Fibroblast of villous mesenchyme (primary cell): Measurements from ENCODE around the gene CDC42SE1. TPM values are rescaled to one million over a fixed set of nuclear protein-coding genes. Genes with fewer than 3 reads are reported as not detected.

Experiments used
- DNase-seq: peaks from one replicate; pipeline ENCODE4 v3.0.0-alpha.2; 2010; ENCODE audit warnings: low read depth
- H3K4me3 ChIP-seq: 2 replicates; pipeline ENCODE4 v1.5.1; 2011; ENCODE audit warnings: low read depth, mild to moderate bottlenecking, low read length
- total RNA-seq: library from RNA; depleted of rRNA; stranded (reverse); fragments of >200 nt; gene quantifications from 2 replicates; pipeline ENCODE4 v1.2.3, GENCODE V29; 2012
- TF ChIP-seq, protein P1 (sequence below): IDR thresholded peaks from 2 replicates; pipeline ENCODE4 v1.5.1; 2012; ENCODE audit warnings: low read depth, mild to moderate bottlenecking, low read length; ENCODE audit not compliant: insufficient read depth

CDC42SE1 gene
- total RNA-seq, 1 donor = 68.2 TPM

DNA sequence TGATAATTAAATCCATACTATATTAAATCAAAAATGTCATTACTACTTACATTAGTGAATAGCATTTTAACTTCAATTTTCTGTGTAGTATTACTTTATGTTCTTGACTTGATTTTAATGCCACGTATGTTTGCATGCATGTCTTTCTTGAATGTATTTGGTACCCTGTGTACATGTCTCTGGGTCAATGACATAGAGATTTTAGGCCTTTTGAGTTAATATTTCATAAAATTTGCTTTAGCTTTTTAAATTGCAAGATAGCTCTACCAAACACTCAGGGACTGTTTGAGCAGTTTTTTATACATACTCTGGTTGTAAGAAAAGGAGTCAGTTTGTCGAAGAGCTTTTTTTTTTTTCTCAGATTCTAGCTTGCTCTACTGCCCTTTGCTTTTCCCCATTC lies 2.3 kb upstream of the CDC42SE1 start:
- H3K4me3 ChIP-seq = peak overlapping the region; percentile 15
- TF ChIP-seq, protein P1, sequence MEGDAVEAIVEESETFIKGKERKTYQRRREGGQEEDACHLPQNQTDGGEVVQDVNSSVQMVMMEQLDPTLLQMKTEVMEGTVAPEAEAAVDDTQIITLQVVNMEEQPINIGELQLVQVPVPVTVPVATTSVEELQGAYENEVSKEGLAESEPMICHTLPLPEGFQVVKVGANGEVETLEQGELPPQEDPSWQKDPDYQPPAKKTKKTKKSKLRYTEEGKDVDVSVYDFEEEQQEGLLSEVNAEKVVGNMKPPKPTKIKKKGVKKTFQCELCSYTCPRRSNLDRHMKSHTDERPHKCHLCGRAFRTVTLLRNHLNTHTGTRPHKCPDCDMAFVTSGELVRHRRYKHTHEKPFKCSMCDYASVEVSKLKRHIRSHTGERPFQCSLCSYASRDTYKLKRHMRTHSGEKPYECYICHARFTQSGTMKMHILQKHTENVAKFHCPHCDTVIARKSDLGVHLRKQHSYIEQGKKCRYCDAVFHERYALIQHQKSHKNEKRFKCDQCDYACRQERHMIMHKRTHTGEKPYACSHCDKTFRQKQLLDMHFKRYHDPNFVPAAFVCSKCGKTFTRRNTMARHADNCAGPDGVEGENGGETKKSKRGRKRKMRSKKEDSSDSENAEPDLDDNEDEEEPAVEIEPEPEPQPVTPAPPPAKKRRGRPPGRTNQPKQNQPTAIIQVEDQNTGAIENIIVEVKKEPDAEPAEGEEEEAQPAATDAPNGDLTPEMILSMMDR = no peak

DNA sequence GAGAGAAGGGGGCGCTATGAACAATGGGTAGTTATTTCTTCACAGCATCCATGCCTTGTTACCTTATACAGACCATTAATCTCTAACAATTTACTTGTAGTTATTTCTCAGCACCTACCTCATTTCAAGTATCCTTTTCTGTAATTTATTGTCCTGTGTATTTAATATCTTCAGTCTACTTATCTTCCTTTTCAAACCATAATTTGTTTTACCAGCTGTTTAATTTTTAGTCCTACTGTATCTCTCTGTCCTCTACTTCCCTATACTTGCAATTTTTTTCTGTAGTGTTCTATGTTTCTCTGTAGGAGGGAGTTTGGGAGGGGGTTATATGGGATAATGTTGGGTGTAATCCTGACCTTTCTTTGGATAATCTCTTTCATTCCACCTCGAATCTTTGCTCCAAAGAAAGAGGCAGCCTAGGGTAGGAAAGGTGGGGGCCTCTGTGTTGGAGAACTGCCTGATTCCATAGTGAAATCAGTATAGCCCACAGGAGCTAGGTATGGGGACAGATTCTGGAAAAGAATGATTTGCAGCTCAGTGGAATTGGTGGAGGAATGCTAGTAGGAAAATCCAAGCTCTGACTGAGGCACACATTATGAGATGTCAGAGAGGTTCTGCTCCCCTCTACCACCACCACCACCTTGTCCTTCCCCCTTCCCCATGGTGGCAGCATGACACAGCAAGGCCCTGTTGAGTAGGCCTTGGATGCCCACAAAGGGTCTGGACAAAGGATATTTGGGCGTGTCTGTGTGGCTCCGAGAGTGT lies 1.4 kb upstream of the CDC42SE1 start:
- no peak for DNase-seq
- H3K4me3 ChIP-seq = peak overlapping the region; percentile 78
- TF ChIP-seq, protein P1 = no peak

More for the DNA sequence above, 2.3 kb upstream of the CDC42SE1 start:
- no peak for DNase-seq

DNA sequence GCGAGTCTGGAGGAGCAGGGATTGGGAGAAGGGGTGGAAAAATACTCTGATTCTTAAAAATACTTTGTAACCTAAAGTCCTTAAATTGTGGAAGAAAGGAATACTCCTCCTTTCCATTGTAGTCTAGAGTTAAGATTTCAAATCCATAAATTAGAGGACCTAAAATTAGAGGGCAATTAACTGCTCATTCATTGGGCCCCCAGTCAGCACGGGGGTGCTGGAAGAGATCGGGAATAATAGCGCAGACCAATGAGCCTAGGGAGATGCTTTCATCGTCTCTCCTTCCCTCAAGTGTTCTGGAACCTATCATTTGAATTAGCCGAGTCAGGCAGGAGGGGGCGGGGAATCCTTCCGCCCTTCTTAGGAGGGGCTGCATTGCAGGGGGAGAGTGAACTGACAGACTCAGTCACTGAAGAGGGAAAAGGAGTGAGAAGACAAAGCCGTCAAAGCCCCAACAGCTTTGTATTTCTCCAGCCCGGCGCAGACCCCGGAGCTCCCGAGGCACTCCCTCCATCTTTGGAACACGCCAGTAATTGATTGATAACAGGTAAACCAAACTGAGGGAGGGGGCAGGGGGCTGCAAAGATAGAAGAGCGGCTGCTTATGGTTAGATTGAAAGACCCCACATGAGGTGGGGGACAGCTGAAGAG lies 710 bp upstream of the CDC42SE1 start, which contains the start of gene MLLT11:
Gene MLLT11 (plus strand): TSS at position 391 of the 650 bp plus-strand sequence. CDS start 6,828 bp downstream, outside the sequence.
- DNase-seq = peak; percentile 70
- TF ChIP-seq, protein P1 = no peak

DNA sequence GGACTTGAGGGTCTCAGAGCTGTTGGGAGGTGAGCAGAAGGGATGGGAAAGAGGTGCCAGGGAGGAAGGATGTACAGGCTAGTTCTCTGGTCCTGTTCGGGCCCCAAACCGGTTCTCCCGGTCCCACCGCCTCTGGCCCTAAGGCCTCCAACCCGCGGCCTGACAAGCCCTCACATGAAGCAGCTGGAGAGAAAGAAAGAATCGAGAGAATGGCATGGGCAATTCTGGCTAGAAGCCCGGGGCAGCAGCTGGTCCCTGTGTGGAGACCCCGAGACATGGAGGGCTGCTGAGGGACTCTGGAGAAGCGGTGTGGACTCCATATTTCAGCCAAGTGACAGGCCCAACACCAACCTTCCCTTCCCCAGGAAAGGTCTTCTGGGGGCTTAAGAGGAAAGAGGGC lies 730 bp downstream of the CDC42SE1 start:
- H3K4me3 ChIP-seq = peak overlapping the region; percentile 78
- DNase-seq = peak; percentile 48
- TF ChIP-seq, protein P1 = no peak

More for the DNA sequence above, 710 bp upstream of the CDC42SE1 start, which contains the start of gene MLLT11:
- H3K4me3 ChIP-seq = peak within 1 kb of the TSS; percentile 78

DNA sequence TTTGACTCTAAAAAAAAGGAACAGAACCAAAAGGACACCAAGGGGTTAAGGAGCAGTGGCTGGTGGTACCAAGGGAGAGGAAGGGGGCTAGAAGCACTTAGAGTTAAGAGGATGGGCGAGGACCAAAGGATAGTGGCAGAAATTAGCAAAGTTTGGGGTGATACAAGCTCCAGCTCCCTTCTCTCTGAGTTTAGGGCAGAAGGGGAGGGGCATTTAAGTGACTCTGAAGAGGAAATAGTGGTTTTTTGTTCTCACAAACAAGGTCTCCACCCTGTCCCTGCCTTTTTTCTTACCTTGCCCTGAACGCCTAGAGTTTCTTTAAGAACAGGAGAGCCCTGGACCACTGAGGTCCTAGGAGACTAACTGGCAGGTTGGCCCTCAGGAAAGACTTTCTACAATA lies 3.3 kb downstream of the CDC42SE1 start:
- no peak overlapping the region for H3K4me3 ChIP-seq
- DNase-seq = no peak
- TF ChIP-seq, protein P1 = no peak

DNA sequence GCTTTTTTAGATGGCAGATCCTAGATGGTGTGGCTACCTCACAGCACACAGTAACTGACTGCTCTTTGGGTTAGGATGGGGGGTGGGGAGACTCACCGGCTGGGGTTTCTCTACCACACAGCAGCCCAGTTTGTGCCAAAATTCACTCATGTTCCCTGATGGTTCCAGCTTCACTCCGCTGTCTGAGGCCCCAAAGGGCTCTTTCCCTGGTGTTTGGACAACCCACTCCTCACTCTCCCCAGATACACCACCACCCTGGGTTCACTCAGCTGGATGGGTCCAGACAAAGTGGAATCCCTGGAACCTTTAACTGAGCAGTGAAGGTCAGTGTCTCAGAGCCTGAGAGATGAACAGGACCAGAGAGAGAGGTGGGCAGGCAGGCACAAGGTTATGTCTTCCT lies 3.8 kb downstream of the CDC42SE1 start:
- no peak overlapping the region for H3K4me3 ChIP-seq
- no peak for DNase-seq
- TF ChIP-seq, protein P1 = no peak
